HG03575 (cell line): ENCODE measurements around the gene NPDC1.
"Not testable (repeated sequence)": the region's sequence is repeated elsewhere in the genome, so short reads cannot be mapped to it uniquely, and the experiment has no call there.

Experiments used
- ATAC-seq: cut with Tn5 transposase; IDR thresholded peaks from one replicate; pipeline ENCODE4 v1.9.1; 2021; ENCODE audit not compliant: unreplicated experiment, insufficient number of reproducible peaks, low FRiP score; ENCODE audit errors: extremely low read depth

Gene NPDC1

DNA sequence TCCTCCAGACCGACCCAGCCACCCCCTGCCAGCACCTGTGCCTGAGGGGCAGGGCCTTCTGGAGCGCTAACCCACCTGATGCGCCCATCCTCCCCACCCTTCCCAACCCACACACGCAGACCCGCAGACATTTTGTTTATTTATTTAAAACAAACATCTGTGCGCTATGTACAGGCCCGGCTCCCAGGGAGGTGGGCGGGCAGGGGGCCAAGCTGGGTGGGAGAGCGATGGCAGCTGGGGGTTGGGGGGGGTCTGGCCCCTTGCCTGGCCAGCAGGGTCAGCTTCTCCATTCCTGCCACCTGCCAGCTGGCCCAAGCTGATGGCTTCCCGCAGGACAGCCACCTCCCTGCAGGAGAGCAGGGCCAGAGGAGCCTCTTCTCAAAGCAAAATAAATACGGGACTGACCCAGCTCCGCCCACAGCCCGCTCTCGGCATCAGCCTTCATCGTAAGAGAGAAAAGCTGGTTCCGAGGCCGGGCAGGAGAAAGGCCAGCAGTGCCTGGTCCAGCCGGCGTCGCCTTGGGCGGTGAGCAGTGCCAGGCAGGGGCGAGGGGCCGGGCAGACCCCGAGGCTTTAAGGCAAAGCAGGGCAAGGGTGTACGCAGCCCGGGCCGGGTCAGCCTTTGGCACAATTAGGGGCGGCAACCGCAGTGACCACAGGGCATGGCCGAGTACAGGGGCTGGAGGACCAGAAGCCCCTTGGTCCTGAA is 38.7 kb downstream of the NPDC1 start:
- ATAC-seq = no peak

DNA sequence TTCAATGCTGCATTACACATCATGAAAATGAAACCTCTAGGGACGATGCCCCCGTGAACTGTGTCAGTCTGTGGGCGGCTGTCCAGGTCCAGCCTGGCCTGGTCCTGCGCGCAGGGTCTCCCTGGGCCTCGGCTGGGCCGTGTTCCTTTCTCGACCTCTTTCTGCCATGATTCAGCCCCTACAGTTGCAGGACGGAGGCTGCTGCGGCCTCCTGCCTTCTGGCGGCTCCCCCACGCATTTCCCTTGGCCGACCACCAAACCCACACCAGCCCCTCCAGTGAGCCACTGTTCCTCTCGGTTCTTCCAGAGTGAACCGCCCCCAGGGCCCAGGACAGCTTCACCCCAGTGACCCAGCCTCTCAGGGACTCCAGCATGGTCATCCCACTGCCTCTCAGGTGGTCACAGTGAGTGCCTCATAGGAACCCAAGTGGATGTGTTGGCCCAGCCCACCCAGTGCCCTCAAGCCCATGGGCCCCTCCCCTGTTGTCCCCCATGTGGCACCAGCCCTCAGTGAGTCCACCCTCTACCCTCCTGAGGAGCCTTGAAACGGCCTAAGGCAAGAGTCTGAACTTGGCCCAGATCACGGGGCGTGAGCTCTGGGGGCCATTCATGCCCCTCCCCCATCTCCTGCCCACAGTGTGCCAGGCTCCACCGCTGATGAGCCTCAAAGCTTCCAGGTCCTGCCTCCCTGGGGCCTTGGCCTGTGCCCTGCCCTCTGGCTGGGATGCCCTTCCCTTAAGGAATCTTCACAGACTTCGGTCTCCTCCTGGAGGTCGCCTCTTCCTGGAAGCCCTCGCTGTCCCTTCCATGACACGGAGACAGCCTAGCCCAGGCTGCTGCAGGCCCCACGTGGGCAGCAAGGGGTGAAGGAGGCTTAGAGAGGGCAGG is 39.6 kb downstream of the NPDC1 start:
- ATAC-seq = no peak

DNA sequence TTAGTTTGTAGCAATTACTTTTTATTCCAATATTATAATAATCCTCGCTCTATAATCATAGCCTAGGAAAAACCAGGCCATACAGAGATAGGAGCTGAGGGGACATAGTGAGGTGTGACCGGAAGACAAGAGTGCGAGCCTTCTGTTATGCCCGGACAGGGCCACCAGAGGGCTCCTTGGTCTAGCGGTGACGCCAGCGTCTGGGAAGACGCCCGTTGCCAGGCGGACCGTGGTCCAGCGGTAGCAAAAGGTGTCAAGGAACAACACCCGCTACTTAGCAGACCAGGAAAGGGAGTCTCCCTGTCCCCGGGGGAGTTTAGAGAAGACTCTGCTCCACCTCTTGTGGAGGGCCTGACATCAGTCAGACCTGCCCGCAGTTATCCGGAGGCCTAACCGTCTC is 41.7 kb downstream of the NPDC1 start:
- ATAC-seq = not testable (repeated sequence)

DNA sequence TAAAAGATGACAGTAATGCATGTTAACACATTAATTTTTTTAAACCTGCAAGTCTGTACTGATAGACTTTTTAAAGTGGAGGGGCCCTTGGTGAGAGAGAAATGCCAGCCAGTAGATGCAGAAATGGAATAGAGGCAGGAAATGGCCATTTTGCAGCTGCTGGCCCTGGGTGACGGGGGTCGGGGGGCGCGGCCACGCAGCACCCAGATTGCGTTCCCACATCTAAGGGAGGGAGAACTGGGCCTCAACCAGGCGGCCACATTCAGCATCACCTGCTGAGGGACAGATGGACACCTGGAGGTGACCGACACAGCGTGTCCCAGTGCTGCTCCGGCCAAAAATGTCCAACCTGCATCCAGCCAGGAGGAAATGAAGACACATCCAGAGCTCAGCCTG is 43.3 kb downstream of the NPDC1 start:
- no peak for ATAC-seq

DNA sequence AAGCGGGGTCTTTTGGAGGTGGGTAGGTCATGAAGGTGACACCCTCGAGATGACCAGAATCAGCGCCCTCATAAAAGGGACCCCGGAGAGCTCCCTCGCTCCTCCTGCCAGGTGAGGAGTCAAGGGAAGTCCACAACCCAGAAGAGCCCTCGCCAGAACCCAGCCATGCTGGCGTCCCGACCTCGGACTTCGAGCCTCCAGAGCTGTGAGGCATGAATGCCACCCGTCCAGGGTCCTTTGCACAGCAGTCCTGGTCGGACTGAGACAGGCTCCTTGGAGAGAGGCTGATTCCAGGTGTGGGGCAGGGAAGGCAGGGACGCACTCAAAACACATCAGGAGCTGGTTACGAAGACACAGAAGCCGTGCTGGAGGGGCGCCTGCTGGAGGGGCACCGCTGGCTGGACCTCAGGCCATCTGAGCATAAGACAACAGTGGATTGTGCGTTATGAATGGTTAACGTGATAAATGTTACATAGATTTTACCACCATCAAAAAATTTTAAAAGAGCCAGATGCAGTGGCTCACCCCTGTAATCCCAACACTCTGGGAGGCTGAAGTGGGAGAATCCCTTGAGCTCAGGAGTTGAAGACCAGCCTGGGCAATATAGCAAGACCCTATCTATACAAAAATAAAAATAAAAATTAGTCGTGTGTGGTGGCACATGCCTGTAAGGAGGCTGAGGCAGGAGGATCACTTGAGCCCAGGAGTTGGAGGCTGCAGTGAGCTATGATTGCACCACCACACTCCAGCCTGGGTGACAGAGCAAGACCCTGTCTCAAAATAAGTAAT is 43.9 kb downstream of the NPDC1 start:
- no peak for ATAC-seq

DNA sequence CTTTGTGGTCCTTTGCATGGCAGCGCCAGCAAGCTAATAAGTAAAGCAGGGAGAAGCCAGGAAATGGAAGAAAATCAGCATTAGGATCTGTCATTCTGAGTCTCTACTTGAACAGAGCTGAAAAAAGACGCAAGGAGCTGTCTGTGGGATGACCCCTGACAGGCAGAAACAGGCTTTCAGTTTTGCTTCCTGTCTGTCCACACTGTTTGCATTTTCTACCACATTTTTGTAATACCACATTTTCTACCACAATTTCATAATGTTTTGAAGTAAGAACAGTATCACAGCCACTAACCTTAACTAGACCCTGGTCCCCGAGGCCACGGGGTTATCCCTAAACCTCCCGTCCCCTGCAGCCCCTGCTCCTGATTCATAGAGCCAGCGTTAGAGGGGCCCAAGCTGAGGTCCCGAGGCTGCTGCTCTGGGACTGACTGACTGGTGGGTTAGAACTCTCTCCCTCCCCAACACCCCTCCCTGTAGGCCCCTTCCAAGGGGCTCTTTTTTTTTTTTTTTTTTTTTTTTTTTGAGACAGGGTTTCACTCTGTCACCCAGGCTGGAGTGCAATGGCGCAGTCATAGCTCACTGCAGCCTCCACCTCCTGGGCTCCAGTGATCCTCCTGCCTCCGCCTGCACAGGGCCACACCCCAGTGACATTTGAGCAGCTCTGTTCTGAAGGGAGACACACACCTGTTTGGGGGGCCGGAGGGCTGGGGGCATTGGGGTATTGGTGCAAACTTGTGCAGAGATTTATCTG is 45.6 kb downstream of the NPDC1 start:
- ATAC-seq = no peak

DNA sequence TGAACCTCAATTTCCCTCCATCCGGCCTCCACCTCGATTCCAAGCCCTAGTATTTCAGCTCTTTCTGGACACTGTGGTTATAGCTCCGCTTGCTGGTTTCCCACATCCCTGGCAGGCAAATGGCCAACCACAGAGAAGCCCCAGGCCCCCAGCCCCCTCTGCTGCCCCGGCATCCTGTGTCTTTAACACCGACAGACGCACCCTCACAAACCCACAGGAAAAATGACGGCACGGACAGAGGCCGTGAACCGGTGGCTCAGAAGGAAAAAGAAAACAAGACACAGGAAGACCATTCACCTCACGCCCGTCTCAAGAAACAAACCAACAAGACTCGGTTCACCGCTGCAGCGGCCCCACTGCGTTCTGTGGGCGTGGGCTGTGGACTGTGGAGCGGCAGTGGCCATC is 48.1 kb downstream of the NPDC1 start:
- ATAC-seq = no peak

DNA sequence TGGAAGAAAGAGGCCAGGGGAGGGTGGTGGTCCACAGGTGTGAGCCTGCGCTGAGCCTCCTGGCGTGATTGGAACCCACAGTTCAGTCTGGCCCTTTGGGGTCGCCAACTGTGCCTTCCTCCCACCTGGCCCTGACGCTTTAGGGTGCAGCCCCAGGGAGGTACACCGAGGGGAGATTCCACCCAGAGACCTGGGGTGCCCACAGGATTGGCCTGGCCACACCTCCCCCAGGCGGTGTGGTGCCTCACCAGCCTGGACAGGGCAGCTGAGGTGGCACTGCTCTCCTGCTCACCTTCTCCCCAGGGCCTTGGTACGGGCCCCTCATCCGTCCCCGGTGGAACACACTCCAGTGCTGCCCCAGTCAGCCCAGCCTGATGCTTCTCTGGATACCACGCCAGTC is 48.6 kb downstream of the NPDC1 start:
- ATAC-seq = no peak

DNA sequence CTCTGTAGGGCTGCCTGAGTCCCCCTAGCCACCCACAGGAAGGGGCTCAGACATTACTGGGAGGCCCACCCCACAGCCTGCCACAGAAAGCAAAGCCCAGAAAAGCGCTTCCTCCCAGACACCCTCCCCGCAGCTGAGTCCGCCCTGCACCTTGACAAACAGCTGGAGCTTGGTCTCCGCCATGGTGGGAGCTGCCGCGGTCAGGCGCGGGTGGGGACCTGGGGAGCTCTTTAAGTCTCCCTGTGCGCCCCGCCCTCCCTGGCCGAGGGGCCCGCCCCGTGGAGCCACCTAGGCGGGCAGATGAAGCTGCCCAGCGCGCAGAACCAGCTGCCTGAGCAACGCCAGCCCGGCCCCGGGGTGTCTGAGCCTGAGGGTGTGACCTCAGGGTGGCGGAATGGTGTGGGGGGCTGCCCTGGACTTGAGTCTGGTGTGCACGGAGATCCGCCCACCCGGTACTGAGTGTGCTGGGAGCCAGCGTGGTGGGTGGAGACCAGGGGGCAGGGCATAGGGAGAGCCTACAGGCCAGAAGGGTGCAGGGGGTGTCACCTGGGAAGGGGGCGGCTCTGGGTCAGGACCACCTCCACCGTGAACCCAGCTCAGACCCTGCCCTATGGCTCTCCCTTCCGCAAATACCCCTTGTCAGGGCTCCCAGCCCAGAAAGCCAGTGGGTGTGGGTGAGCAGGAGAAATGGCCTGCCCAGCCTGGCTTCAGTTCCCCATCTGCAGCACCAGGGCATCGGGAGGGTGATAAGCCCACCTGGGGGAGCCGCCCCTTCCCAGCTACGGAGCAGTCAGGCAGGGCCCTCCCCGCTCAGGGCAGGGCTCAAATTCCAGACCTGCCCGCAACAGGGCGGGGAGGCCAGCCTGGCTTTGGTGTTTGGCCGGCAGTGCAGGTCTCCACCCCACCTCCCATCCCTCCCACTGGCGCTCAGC is 49.4 kb downstream of the NPDC1 start, which contains the start of gene CLIC3:
Gene CLIC3 (minus strand): TSS at position 208 of the 932 bp plus-strand sequence. CDS start 25 bp downstream, at position 183.
- no peak for ATAC-seq

DNA sequence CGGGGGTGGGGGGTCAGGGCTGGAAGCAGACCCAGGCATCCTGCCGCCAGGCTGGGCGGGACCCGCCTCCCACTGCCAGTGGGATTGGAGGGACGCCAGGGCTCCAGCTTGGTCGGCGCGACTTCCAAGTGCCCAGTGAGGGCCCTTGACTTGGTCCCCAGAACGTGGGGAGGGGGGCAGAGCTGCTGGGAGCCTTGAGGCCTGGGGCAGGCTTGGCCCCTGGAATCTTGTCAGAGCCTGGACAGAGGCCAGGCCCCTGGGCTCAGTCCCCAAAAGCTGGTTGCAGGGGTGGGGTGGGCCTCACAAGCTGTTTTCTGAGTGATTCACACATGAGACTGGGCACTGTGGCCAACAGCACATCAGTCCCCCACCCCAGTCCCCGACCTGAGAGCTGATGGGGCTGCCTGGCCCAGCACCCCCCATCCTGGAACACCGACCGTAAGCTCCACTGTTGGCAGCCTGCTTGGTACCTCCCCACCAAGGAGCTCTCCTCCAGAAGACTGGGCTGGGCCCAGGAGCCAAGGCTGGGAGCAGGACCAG is 50.1 kb downstream of the NPDC1 start:
- ATAC-seq = no peak

DNA sequence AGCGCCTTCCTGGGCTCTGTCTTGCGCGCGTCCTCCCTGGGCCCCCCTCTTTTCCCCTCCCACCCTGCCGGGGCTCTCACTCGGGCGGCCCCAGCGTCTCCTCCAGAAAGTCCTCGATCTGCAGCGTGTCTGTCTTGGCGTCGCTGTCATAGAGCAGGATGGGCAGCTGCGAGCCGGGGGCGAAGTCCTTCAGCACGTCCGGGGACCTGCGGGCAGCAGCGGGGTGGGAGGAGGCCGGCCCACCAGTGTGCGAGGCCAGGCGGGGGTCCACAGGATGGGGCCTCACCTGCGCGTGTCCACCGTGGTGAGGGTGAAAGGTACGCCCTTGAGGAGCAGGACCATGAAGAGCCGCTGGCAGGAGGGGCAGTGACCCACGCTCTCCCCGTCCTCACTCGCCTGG is 50.6 kb downstream of the NPDC1 start:
- ATAC-seq = no peak

DNA sequence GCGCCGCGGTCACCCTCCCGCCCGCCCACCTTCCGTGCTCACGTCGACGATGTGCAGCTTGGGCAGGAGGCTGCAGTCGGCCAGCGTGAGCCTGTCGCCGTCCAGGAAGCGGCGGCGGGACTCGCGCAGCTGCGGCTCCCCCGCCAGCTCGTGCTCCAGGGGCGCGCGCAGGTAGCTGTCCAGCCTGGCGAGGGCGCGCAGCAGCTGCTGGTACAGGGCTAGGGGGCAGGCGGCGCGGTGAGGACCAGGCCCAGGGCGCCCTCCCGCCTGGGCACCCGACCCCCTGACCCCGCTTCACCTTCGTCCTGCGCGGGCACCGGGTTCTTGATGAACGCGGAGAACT is 51.1 kb downstream of the NPDC1 start:
- no peak for ATAC-seq

DNA sequence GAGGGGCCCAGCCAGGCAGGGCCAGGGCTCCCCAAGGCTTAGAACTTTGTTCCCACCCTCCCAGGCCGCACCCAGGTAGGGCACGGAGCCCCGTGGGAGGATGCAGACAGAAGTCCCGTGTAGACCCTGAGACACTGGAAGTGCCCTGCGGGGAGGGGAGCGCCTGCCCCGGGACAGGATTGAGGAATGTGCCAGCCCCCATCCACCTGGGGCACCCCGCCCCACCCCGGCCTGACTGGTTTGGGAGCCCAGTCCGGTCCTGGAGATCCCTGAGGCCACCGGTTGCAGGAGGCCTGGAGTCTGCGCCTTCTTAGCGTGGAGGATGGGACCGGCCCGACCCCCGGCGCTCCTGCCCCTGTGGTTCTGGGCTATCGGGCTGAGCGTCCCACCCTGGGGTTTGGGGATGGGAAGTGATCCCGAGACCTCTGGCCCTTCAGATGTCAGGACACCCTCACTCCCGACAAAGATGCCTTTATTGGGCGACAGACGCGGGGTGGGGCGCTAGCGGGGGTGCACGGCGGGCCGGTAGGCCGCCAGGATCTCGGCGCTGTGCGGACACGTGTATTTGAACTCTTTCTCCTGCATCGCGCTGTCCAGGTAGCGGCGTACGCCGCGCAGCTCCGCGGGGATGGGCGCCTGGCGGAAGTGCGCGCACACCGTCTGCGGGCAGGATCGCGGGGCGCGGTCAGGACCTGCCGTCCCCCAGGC is 51.6 kb downstream of the NPDC1 start:
- ATAC-seq = no peak

DNA sequence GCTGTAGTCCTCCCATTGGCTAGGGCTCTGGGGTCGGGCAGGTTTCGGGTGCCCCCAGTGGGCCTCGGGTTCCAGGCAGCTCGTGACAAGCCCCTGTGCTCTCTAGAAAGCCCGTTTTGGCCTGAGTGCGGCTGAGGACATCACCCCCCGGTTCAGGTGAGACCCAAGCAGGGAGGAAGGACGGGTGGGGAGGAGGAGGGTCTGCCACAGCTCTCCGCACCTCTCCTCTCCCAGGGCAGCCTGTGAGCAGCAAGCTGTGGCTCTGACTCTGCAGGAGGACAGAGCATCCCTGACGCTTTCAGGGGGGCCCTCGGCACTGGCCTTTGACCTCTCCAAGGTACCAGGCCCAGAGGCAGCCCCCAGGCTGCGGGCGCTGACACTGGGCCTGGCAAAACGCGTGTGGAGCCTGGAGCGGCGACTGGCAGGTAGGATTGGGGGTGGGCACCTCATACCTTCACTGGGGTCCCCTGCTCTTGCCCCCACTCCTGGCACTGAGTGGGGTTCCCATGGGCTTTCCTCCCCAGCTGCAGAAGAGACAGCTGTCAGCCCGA is 53.1 kb downstream of the NPDC1 start:
- ATAC-seq = no peak

DNA sequence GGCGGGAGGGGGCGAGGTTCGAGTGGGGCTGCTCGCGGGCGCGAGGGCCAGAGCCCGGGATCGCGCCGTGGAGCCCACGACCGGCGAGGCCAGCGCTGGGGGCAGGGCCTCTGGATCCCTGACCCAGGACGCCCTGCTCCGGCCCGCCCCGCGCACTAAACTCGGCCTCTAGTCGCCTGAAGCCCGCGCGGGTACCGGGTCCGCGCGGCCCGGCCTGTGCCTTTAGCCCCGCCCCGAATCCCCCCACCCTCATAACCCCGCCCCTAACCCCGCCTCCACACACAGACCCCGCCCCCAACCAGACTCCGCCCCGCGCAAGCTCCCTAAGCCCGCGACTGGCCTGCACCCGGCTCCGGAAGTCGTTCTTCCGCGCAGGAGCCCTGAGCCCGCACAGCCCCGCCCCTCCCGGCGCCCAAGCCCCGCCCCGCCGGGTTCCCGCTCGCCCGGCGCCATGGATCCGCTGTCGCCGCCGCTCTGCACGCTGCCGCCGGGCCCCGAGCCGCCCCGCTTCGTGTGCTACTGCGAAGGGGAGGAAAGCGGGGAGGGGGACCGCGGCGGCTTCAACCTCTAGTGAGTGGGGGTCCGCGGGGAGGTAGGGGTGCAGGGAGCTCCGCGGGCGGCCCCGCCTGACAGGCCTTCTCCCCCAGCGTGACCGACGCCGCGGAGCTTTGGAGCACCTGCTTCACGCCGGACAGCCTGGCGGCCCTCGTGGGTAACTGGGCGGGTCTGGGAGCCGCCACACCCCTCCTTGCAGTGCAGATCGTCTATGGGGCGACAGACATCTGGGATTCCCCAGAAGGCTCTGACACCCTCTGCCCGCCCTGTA is 53.8 kb downstream of the NPDC1 start, which contains the start of gene PAXX:
Gene PAXX (plus strand): TSS at position 430 of the 826 bp plus-strand sequence. CDS start 22 bp downstream, at position 452.
- ATAC-seq = no peak
